ENCODE data around the gene PLEKHN1. TPM values are rescaled to one million over a fixed set of nuclear protein-coding genes. Genes with fewer than 3 reads are reported as not detected.

Gene PLEKHN1
- total RNA-seq, 1 donor from 2014 or later: 6.4 TPM

DNA sequence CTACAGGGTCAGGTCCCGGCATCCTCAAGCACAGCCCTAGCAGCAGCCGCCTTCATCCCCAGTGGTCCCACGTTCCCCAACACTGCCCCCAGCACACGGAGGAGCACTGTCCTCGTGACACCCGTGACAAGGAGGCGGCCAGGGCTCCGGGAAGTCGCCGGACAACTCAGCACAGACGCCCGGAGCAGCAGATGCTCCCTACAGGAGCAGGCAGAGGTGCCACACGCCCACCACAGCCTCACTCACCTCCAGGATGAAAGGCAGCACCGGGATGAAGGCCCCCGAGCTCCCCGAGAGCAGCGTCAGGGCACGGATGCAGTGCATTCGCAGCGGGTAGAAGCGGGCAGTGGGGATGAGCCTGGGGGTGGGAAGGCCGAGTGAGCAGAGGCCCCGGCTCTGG lies 15.4 kb upstream of the PLEKHN1 start:
- Mint-ChIP-seq H3K9me3 (no peaks in the 10 kb centered on the region), H3K4me3 (no peak overlapping the region), H3K27me3 (no peaks in the 10 kb centered on the region), H3K27ac (no peak overlapping the region), H3K4me1 (ENCODE audit: unreplicated experiment) (no peaks in the 10 kb centered on the region), H3K36me3 (peaks cover 17% of the 10 kb centered on the region)
- no peak for DNase-seq (ENCODE audit: extremely low spot score, unreplicated experiment)
- no peak for TF ChIP-seq CTCF (conservative IDR thresholded peaks at IDR 0.05)

GRCh38 chr1:951364-951763 lies 14.9 kb upstream of the PLEKHN1 start:
- no peaks in the 10 kb centered on the region for H3K9me3 Mint-ChIP-seq

GRCh38 chr1:952201-952600 lies 14.1 kb upstream of the PLEKHN1 start:
- no peak for TF ChIP-seq CTCF (conservative IDR thresholded peaks at IDR 0.05)
- Mint-ChIP-seq H3K4me3 (no peak overlapping the region), H3K27ac (no peak overlapping the region), H3K4me1 (ENCODE audit: unreplicated experiment) (no peaks in the 10 kb centered on the region), H3K27me3 (no peaks in the 10 kb centered on the region), H3K36me3 (peaks cover 14% of the 10 kb centered on the region), H3K9me3 (no peaks in the 10 kb centered on the region)
- DNase-seq (ENCODE audit: extremely low spot score, unreplicated experiment): no peak

More at GRCh38 chr1:951364-951763, 14.9 kb upstream of the PLEKHN1 start:
- peak; percentile 62 for TF ChIP-seq CTCF (conservative IDR thresholded peaks at IDR 0.05)
- Mint-ChIP-seq H3K36me3 (peaks cover 17% of the 10 kb centered on the region), H3K27ac (no peak overlapping the region), H3K4me1 (ENCODE audit: unreplicated experiment) (no peaks in the 10 kb centered on the region), H3K4me3 (no peak overlapping the region), H3K27me3 (no peaks in the 10 kb centered on the region)
- no peak for DNase-seq (ENCODE audit: extremely low spot score, unreplicated experiment)

DNA sequence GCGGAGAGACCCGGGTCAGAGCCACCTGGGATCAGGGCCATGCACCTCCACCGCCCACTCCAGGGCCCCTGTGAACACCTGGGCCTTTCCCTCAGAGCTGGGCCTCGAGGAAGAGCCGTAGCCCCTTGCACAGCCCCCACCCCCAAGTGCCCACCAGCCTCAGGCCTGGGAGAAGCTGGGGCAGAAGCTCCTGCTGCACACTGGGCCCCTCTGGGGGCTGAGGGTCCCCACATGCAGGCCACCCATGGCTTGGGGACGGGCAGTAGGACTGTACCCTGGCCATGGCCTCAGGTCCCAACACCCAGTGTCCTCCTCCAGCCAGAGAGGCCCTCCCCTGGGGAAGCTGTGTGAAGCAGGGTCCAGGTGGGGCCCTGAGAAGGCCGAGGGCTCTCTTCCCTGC lies 13.7 kb upstream of the PLEKHN1 start:
- Mint-ChIP-seq H3K36me3 (peaks cover 16% of the 10 kb centered on the region), H3K27ac (no peak overlapping the region), H3K4me3 (no peak overlapping the region), H3K4me1 (ENCODE audit: unreplicated experiment) (peaks cover 3% of the 10 kb centered on the region), H3K27me3 (no peaks in the 10 kb centered on the region), H3K9me3 (no peaks in the 10 kb centered on the region)
- no peak for DNase-seq (ENCODE audit: extremely low spot score, unreplicated experiment)
- no peak for TF ChIP-seq CTCF (conservative IDR thresholded peaks at IDR 0.05)

DNA sequence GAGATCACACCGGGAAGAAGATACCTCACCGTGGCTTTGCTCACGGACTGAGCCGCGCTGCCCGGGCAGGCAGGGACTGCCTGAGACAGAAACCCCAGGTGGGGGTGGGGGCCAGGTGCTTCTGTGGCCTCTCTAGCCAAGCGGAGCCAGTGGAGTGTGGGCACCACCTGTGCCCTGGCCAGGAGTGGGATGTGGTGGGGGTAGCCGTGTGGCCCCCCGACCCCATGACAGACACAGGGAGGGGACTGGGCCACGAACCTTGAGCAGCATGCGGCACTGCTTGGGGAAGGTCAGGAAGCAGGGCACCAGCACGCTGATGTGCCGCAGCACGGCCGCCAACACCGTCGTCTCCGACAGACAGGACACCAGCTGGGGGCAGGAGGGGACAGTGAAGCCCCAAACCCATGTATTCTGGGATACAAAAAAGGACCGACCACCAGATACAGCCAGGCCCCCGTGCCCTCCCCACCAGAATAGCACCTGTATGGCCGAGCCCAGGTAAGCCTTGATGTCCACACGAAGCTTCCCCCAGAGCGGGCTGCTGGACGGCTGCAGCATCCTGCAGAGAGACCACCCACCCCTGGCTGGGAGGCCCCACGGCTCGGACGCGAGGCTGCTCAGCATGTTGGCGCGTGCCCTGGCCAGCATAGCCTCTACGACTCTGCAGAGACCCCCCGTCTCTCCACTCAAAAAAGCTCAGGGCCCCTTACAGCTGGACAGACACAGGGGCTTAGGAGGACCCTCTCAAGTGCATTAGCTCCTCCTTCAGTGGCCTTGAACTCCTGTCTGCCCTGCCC lies 12.6 kb upstream of the PLEKHN1 start:
- no peak overlapping the region for H3K27ac Mint-ChIP-seq
- no peaks in the 10 kb centered on the region for H3K9me3 Mint-ChIP-seq
- no peak for DNase-seq (ENCODE audit: extremely low spot score, unreplicated experiment)
- TF ChIP-seq CTCF (conservative IDR thresholded peaks at IDR 0.05): no peak
- peaks cover 12% of the 10 kb centered on the region for H3K4me1 Mint-ChIP-seq (ENCODE audit: unreplicated experiment)
- peaks cover 18% of the 10 kb centered on the region for H3K36me3 Mint-ChIP-seq
- no peak overlapping the region for H3K4me3 Mint-ChIP-seq
- H3K27me3 Mint-ChIP-seq: no peaks in the 10 kb centered on the region
